ENCODE measurements around the gene KDM3B.

The KDM3B gene

GRCh38 chr5:138338411-138339090 lies 13.9 kb upstream of the KDM3B start:
- DNase-seq (ENCODE audit: low read depth): no peak
- H3K4me3 ChIP-seq (ENCODE audit: control insufficient read depth, low read depth, low read length): peak overlapping the region; percentile 97
- no peak for TF ChIP-seq CTCF (IDR thresholded peaks at IDR 0.05; ENCODE audit: control insufficient read depth, insufficient read depth, low read depth, low read length, missing control alignments)

DNA sequence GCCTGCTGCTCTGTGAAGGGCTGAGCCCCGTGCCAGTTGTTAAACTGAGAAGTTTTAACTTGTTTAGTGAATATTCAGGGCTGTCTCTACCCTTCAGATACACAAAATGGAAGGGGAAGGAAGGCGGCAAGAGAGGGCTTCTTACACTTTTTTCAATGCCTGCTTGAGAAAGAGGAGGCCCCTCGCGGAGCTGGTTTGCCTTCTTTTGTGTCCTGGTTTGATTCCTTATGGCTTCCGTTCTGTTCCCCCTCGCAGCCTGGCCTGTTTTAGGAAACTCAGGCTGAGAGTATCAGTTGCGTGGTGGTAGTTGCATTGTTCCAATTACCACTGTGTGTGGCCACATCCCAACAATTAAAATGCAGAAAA lies 13.4 kb upstream of the KDM3B start:
- no peak for DNase-seq (ENCODE audit: low read depth)
- TF ChIP-seq CTCF (IDR thresholded peaks at IDR 0.05; ENCODE audit: control insufficient read depth, insufficient read depth, low read depth, low read length, missing control alignments): no peak
- H3K4me3 ChIP-seq (ENCODE audit: control insufficient read depth, low read depth, low read length): peak overlapping the region; percentile 97

- no peak for TF ChIP-seq CTCF (IDR thresholded peaks at IDR 0.05; ENCODE audit: control insufficient read depth, insufficient read depth, low read depth, low read length, missing control alignments)
- no peak for DNase-seq (ENCODE audit: low read depth)
These were observed 13.0 kb upstream of the KDM3B start for GRCh38 chr5:138339464-138339863.

GRCh38 chr5:138340008-138340407 lies 12.5 kb upstream of the KDM3B start:
- no peak for TF ChIP-seq CTCF (IDR thresholded peaks at IDR 0.05; ENCODE audit: control insufficient read depth, insufficient read depth, low read depth, low read length, missing control alignments)
- H3K4me3 ChIP-seq (ENCODE audit: control insufficient read depth, low read depth, low read length): no peak overlapping the region
- no peak for DNase-seq (ENCODE audit: low read depth)

More at GRCh38 chr5:138339464-138339863, 13.0 kb upstream of the KDM3B start:
- H3K4me3 ChIP-seq (ENCODE audit: control insufficient read depth, low read depth, low read length): peak overlapping the region; percentile 97

DNA sequence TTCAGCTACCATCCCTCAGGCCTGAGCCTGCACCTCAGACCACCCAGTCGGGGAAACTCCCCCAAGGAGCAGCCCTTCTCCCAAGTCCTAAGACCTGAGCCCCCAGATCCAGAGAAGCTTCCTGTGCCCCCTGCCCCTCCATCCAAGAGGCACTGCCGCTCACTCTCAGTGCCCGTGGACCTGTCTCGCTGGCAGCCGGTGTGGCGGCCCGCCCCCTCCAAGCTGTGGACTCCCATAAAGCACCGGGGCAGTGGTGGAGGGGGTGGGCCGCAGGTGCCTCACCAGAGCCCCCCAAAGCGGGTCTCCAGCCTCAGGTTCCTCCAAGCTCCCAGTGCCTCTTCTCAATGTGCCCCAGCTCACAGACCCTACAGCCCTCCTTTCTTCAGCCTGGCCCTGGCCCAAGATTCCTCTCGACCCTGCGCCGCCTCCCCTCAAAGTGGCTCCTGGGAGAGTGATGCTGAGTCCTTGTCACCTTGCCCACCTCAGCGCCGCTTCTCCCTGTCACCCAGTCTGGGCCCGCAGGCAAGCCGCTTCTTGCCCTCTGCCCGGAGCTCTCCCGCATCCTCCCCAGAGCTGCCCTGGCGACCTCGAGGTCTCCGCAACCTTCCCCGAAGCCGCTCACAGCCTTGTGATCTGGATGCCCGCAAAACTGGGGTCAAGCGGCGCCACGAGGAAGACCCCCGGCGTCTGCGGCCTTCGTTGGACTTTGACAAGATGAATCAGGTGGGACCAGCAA lies 7.4 kb upstream of the KDM3B start:
- H3K4me3 ChIP-seq (ENCODE audit: control insufficient read depth, low read depth, low read length): no peak overlapping the region
- TF ChIP-seq CTCF (IDR thresholded peaks at IDR 0.05; ENCODE audit: control insufficient read depth, insufficient read depth, low read depth, low read length, missing control alignments): no peak
- DNase-seq (ENCODE audit: low read depth): no peak

GRCh38 chr5:138346889-138347288 lies 5.6 kb upstream of the KDM3B start:
- no peak for DNase-seq (ENCODE audit: low read depth)
- TF ChIP-seq CTCF (IDR thresholded peaks at IDR 0.05; ENCODE audit: control insufficient read depth, insufficient read depth, low read depth, low read length, missing control alignments): no peak
- H3K4me3 ChIP-seq (ENCODE audit: control insufficient read depth, low read depth, low read length): no peak overlapping the region
